Endothelial cell of umbilical vein (primary cell): Measurements from ENCODE around the gene SERPINF2. TPM values are rescaled to one million over a fixed set of nuclear protein-coding genes. Genes with fewer than 3 reads are reported as not detected.
"Not testable (repeated sequence)": the region's sequence is repeated elsewhere in the genome, so short reads cannot be mapped to it uniquely, and the experiment has no call there.

Experiments used
- BruUV-seq: library from RNA; stranded (reverse); fragments of 400-500 nt; replicated peaks from 2 replicates; lab custom pipeline; 2021; lab: Mats Ljungman, UMichigan
- CTCF ChIA-PET: fragments of 300-600, 350-600 bp; sonication (Branson Sonifier 250); formaldehyde crosslinking; loops from one replicate; lab custom pipeline; 2021; ENCODE audit warnings: antibody characterized with exemption, inconsistent platforms; lab: Charles Lee
- POLR2A ChIA-PET: fragments of 300-600, 350-600 bp; sonication (Branson Sonifier 250); formaldehyde crosslinking; loops from one replicate; lab custom pipeline; 2021; ENCODE audit warnings: antibody characterized with exemption, inconsistent platforms; lab: Charles Lee
- DNase-seq: peaks from one replicate; pipeline ENCODE4 v3.0.0-alpha.2; 2011; ENCODE audit warnings: low read depth, low spot score
- FAIRE-seq: peaks from 2 replicates; lab custom pipeline; 2011; peaks lifted over from hg19 to GRCh38; lab: Jason Lieb, UNC
- H2AFZ ChIP-seq: 2 replicates; pipeline ENCODE4 v1.6.0; 2012; ENCODE audit warnings: low read depth, low read length, control low read depth, inconsistent platforms
- H3K27ac ChIP-seq: 2 replicates; pipeline ENCODE4 v1.5.1; 2011; ENCODE audit warnings: low read depth, mild to moderate bottlenecking, control low read depth, low read length, moderate library complexity; ENCODE audit not compliant: insufficient read depth
- H3K27me3 ChIP-seq, 2 experiments: 2 replicates each; pipeline versions ENCODE4 v1.6.0 to v1.6.1; 2011; ENCODE audit warnings: low read length in 2 of 2, mixed read lengths in 1 of 2; ENCODE audit not compliant: control insufficient read depth in 2 of 2, insufficient read depth in 2 of 2
- H3K36me3 ChIP-seq, 2 experiments: 2 replicates in 1 of 2; 3 replicates in 1 of 2; pipeline ENCODE4 v1.5.1; 2011; ENCODE audit warnings: low read length in 2 of 2, mild to moderate bottlenecking in 1 of 2, moderate library complexity in 1 of 2; ENCODE audit not compliant: control insufficient read depth in 2 of 2, insufficient read depth in 2 of 2; ENCODE audit errors: extremely low read depth in 1 of 2
- H3K4me1 ChIP-seq: 3 replicates; pipeline ENCODE4 v1.5.1; 2011; ENCODE audit warnings: mild to moderate bottlenecking, low read length; ENCODE audit not compliant: control insufficient read depth, insufficient read depth; ENCODE audit errors: extremely low read depth
- H3K4me2 ChIP-seq: 2 replicates; pipeline ENCODE4 v1.6.1; 2011; ENCODE audit warnings: low read length, control low read depth, mixed read lengths; ENCODE audit not compliant: insufficient read depth
- H3K4me3 ChIP-seq, 3 experiments: fragments of 200-600 bp in 1 of 3; sonication (generic), shearing (Covaris generic) in 1 of 3; replicated peaks in 1 of 3; 2 replicates each; pipeline ENCODE4 v1.5.1; 2011 to 2016; ENCODE audit warnings: control low read depth in 3 of 3, low read length in 3 of 3, mild to moderate bottlenecking in 2 of 3, inconsistent platforms in 1 of 3, low read depth in 1 of 3, moderate library complexity in 1 of 3; ENCODE audit not compliant: insufficient read depth in 1 of 3
- H3K79me2 ChIP-seq: 2 replicates; pipeline ENCODE4 v1.6.0; 2012; ENCODE audit warnings: low read length, inconsistent platforms; ENCODE audit not compliant: control insufficient read depth, insufficient read depth
- H3K9ac ChIP-seq: replicated peaks from 2 replicates; pipeline ENCODE3; 2011; ENCODE audit warnings: low read length, control low read depth; ENCODE audit not compliant: insufficient read depth; ENCODE audit errors: extremely low read depth
- H3K9me1 ChIP-seq: replicated peaks from 3 replicates; pipeline ENCODE4 v1.6.0; 2011; ENCODE audit warnings: mild to moderate bottlenecking, low read length; ENCODE audit not compliant: control insufficient read depth, insufficient read depth; ENCODE audit errors: extremely low read depth
- H3K9me3 ChIP-seq: replicated peaks from 2 replicates; pipeline ENCODE4 v1.5.1; 2012; ENCODE audit warnings: low read length, inconsistent platforms; ENCODE audit not compliant: control insufficient read depth, insufficient read depth
- H4K20me1 ChIP-seq: replicated peaks from 2 replicates; pipeline ENCODE3; 2011; ENCODE audit warnings: mild to moderate bottlenecking, low read length; ENCODE audit not compliant: control insufficient read depth, insufficient read depth; ENCODE audit errors: extremely low read depth
- CTCF ChIP-seq, 2 donors: IDR thresholded peaks; 1 replicate in 1 of 2; 2 replicates in 1 of 2; pipeline ENCODE4 v1.5.1; 2011; ENCODE audit warnings: low read length in 2 of 2, mild to moderate bottlenecking in 2 of 2, moderate library complexity in 2 of 2, control low read depth in 1 of 2, inconsistent platforms in 1 of 2, low read depth in 1 of 2; ENCODE audit not compliant: insufficient read depth in 1 of 2; ENCODE audit errors: extremely low read depth in 1 of 2
- EZH2 ChIP-seq: IDR thresholded peaks from 2 replicates; pipeline ENCODE4 v1.6.1; 2012; ENCODE audit warnings: borderline replicate concordance, low read depth, mild to moderate bottlenecking, moderate library complexity, low read length, inconsistent platforms; ENCODE audit not compliant: severe bottlenecking
- FOS ChIP-seq: IDR thresholded peaks from 2 replicates; pipeline ENCODE4 v1.6.1; 2011; ENCODE audit warnings: mild to moderate bottlenecking, low read length, moderate library complexity, borderline replicate concordance; ENCODE audit not compliant: insufficient read depth
- JUN ChIP-seq: IDR thresholded peaks from 2 replicates; pipeline ENCODE4 v1.6.1; 2011; ENCODE audit warnings: borderline replicate concordance, low read depth; ENCODE audit not compliant: insufficient read length, insufficient read depth
- MYC ChIP-seq: IDR thresholded peaks from one replicate; pipeline ENCODE4 v1.6.1; 2011; ENCODE audit warnings: mild to moderate bottlenecking, low read depth, low read length
- POLR2A ChIP-seq: IDR thresholded peaks from 2 replicates; pipeline ENCODE4 v1.6.1; 2012; ENCODE audit warnings: low read depth, mild to moderate bottlenecking, control low read depth, low read length
- POLR2AphosphoS5 ChIP-seq: IDR thresholded peaks from 2 replicates; pipeline ENCODE4 v1.6.1; 2012; ENCODE audit warnings: low read depth, mild to moderate bottlenecking, control low read depth, low read length, moderate library complexity; ENCODE audit not compliant: insufficient read depth
- dilution Hi-C: fragments of 300-500 bp; cut with MboI; formaldehyde crosslinking; loops from one replicate; pipeline ENCODE4 v1.15.0; 2019; ENCODE audit warnings: low sequenced_read_pairs; ENCODE audit not compliant: extremely low pct_ligation_motif_present
- intact Hi-C: fragments of 100-400 bp; cut with micrococcal nuclease; formaldehyde crosslinking; loops from one replicate; pipeline ENCODE4 v1.10.0; 2022
- polyA plus RNA-seq, 4 experiments: library from polyadenylated mRNA; depleted of rRNA in 3 of 4; stranded (reverse) in 3 of 4; unstranded in 1 of 4; fragments of >200 nt; gene quantifications; 2 replicates each; pipeline versions ENCODE4 v1.2.1 to v1.2.3, GENCODE V29; 2011 to 2012; ENCODE audit warnings: missing spikeins in 1 of 4
- total RNA-seq: library from RNA; stranded (reverse); gene quantifications from 2 replicates; pipeline ENCODE4 v1.2.3, GENCODE V29; 2021

Gene SERPINF2
- total and polyA plus RNA-seq, 2 donors (not counting 3 experiments of a cell fraction or from before 2014, with no cell fraction given), result 0.03 TPM; not detected in 1

- no peaks in the 10 kb centered on the region for H4K20me1 ChIP-seq
- intact Hi-C loops (no loop called here), dilution Hi-C loops (no loop called here)
- BruUV-seq, result no TSS peak
- no peak for DNase-seq
- H3K9me1 ChIP-seq, result no peaks in the 10 kb centered on the region
- no peaks in the 10 kb centered on the region for H3K79me2 ChIP-seq
- H2AFZ ChIP-seq, result peak overlapping the region; percentile 72
- FAIRE-seq, result no peak
- TF ChIP-seq EZH2 (no peak), FOS (no peak), POLR2AphosphoS5 (no peak), POLR2A (no peak), CTCF (IDR thresholded peaks at IDR 0.05; ENCODE audit: extremely low read depth in 1 of 2, insufficient read depth in 1 of 2, low read depth in 1 of 2, low read length in 2 of 2) (no peak), JUN (no peak), MYC (no peak)
- no peak overlapping the region for H3K9ac ChIP-seq
- H3K36me3 ChIP-seq, result no peaks in the 10 kb centered on the region
- H3K4me3 ChIP-seq, result no peak overlapping the region
- no peaks in the 10 kb centered on the region for H3K9me3 ChIP-seq
- H3K27ac ChIP-seq, result no peak overlapping the region
- POLR2A ChIA-PET, result no interaction called here
- H3K27me3 ChIP-seq, result no peaks in the 10 kb centered on the region
- CTCF ChIA-PET, result interaction anchor here (0.6 to 1.7 kb wide), 6 partner anchors 10 to 51 kb away, joined by 3 to 9 read pairs (median 4); no protein-coding TSS in a partner anchor
- H3K4me1 ChIP-seq, result no peaks in the 10 kb centered on the region
- no peak overlapping the region for H3K4me2 ChIP-seq
Observed at GRCh38 chr17:1769822-1770477, 27.3 kb downstream of the SERPINF2 start.

- H3K9me3 ChIP-seq, H3K4me3 ChIP-seq, H3K27me3 ChIP-seq, intact Hi-C loops, dilution Hi-C loops, DNase-seq, H3K79me2 ChIP-seq, FAIRE-seq, H3K9ac ChIP-seq, H3K27ac ChIP-seq, H3K4me1 ChIP-seq, H2AFZ ChIP-seq, H3K4me2 ChIP-seq, BruUV-seq, H3K36me3 ChIP-seq, H3K9me1 ChIP-seq, H4K20me1 ChIP-seq: not testable (repeated sequence)
- POLR2A ChIA-PET, result interaction anchor here (1.9 kb wide), 1 partner anchor 57 kb away, joined by 6 read pairs; no protein-coding TSS in a partner anchor
- CTCF ChIA-PET, result interaction anchor here (1.0 to 2.1 kb wide), 5 partner anchors 10 to 52 kb away, joined by 3 to 10 read pairs (median 4); partner anchors contain the start of gene WDR81
Observed at GRCh38 chr17:1773000-1773695, 30.5 kb downstream of the SERPINF2 start.
